ENCODE data around the gene TRABD2B. TPM values are rescaled to one million over a fixed set of nuclear protein-coding genes. Genes with fewer than 3 reads are reported as not detected.

The TRABD2B gene
- total and polyA plus RNA-seq, 2 donors (not counting 1 experiment from before 2014, with no cell fraction given), result under 0.01 TPM; not detected in 1

- Histone ChIP-seq H3K79me2 (ENCODE audit: control insufficient read depth, insufficient read depth, low read length) (no peaks in the 10 kb centered on the region), H3K36me3 (ENCODE audit: control insufficient read depth, insufficient read depth, low read length) (no peaks in the 10 kb centered on the region), H3K27me3 (ENCODE audit: control insufficient read depth, insufficient read depth, low read length) (no peaks in the 10 kb centered on the region), H3K4me1 (ENCODE audit: control insufficient read depth, extremely low read depth, insufficient read depth, low read length) (no peaks in the 10 kb centered on the region), H2AFZ (ENCODE audit: low read length) (no peak overlapping the region), H3K27ac (ENCODE audit: insufficient read depth, low read length) (no peak overlapping the region), H3K9me3 (ENCODE audit: control insufficient read depth, insufficient read depth, low read depth, low read length) (no peaks in the 10 kb centered on the region), H3K9ac (ENCODE audit: insufficient read depth, low read length) (no peak overlapping the region), H4K20me1 (ENCODE audit: control insufficient read depth, extremely low read depth, insufficient read depth, low read length) (no peaks in the 10 kb centered on the region), H3K4me2 (ENCODE audit: extremely low read depth, insufficient read depth, low read length) (no peak overlapping the region), H3K4me3 (replicated peaks in 1 of 4; ENCODE audit: control extremely low read depth in 1 of 4, insufficient read depth in 1 of 4, low read depth in 3 of 4, low read length in 4 of 4) (no peak overlapping the region)
- TF ChIP-seq CTCF (conservative IDR thresholded peaks at IDR 0.05 in 1 of 2, IDR thresholded peaks at IDR 0.05 in 1 of 2; ENCODE audit: low read depth in 1 of 2, low read length in 2 of 2) (no peak), EZH2 (IDR thresholded peaks at IDR 0.05; ENCODE audit: low read length, missing control alignments) (no peak)
- no peak for DNase-seq (ENCODE audit: low read depth in 2 of 2)
These were observed 128.9 kb downstream of the TRABD2B start for GRCh38 chr1:47868348-47868676.

GRCh38 chr1:47867438-47868347 is 129.5 kb downstream of the TRABD2B start:
- no peaks in the 10 kb centered on the region for H3K79me2 ChIP-seq (ENCODE audit: control insufficient read depth, insufficient read depth, low read length)
- H3K9ac ChIP-seq (ENCODE audit: insufficient read depth, low read length), result no peak overlapping the region
- H3K27me3 ChIP-seq (ENCODE audit: control insufficient read depth, insufficient read depth, low read length), result no peaks in the 10 kb centered on the region
- no peak for TF ChIP-seq EZH2 (IDR thresholded peaks at IDR 0.05; ENCODE audit: low read length, missing control alignments)
- no peak for TF ChIP-seq CTCF (conservative IDR thresholded peaks at IDR 0.05 in 1 of 2, IDR thresholded peaks at IDR 0.05 in 1 of 2; ENCODE audit: low read depth in 1 of 2, low read length in 2 of 2)
- no peaks in the 10 kb centered on the region for H3K4me1 ChIP-seq (ENCODE audit: control insufficient read depth, extremely low read depth, insufficient read depth, low read length)
- H4K20me1 ChIP-seq (ENCODE audit: control insufficient read depth, extremely low read depth, insufficient read depth, low read length), result no peaks in the 10 kb centered on the region
- no peaks in the 10 kb centered on the region for H3K9me3 ChIP-seq (ENCODE audit: control insufficient read depth, insufficient read depth, low read depth, low read length)
- no peak for DNase-seq (ENCODE audit: low read depth in 2 of 2)
- no peak overlapping the region for H3K4me3 ChIP-seq (replicated peaks in 1 of 4; ENCODE audit: control extremely low read depth in 1 of 4, insufficient read depth in 1 of 4, low read depth in 3 of 4, low read length in 4 of 4)
- H2AFZ ChIP-seq (ENCODE audit: low read length), result no peak overlapping the region
- no peak overlapping the region for H3K4me2 ChIP-seq (ENCODE audit: extremely low read depth, insufficient read depth, low read length)
- no peak overlapping the region for H3K27ac ChIP-seq (ENCODE audit: insufficient read depth, low read length)
- H3K36me3 ChIP-seq (ENCODE audit: control insufficient read depth, insufficient read depth, low read length), result no peaks in the 10 kb centered on the region

- no peaks in the 10 kb centered on the region for H3K79me2 ChIP-seq (ENCODE audit: control insufficient read depth, insufficient read depth, low read length)
- H3K36me3 ChIP-seq (ENCODE audit: control insufficient read depth, insufficient read depth, low read length), result no peaks in the 10 kb centered on the region
- no peak overlapping the region for H3K4me3 ChIP-seq (replicated peaks in 1 of 4; ENCODE audit: control extremely low read depth in 1 of 4, insufficient read depth in 1 of 4, low read depth in 3 of 4, low read length in 4 of 4)
- no peaks in the 10 kb centered on the region for H4K20me1 ChIP-seq (ENCODE audit: control insufficient read depth, extremely low read depth, insufficient read depth, low read length)
- H3K4me1 ChIP-seq (ENCODE audit: control insufficient read depth, extremely low read depth, insufficient read depth, low read length), result no peaks in the 10 kb centered on the region
- H3K9me3 ChIP-seq (ENCODE audit: control insufficient read depth, insufficient read depth, low read depth, low read length), result no peaks in the 10 kb centered on the region
- H3K27ac ChIP-seq (ENCODE audit: insufficient read depth, low read length), result no peak overlapping the region
- TF ChIP-seq CTCF (conservative IDR thresholded peaks at IDR 0.05 in 1 of 2, IDR thresholded peaks at IDR 0.05 in 1 of 2; ENCODE audit: low read depth in 1 of 2, low read length in 2 of 2), result no peak
- TF ChIP-seq EZH2 (IDR thresholded peaks at IDR 0.05; ENCODE audit: low read length, missing control alignments), result no peak
- no peak overlapping the region for H3K9ac ChIP-seq (ENCODE audit: insufficient read depth, low read length)
- no peak overlapping the region for H3K4me2 ChIP-seq (ENCODE audit: extremely low read depth, insufficient read depth, low read length)
- no peak overlapping the region for H2AFZ ChIP-seq (ENCODE audit: low read length)
- H3K27me3 ChIP-seq (ENCODE audit: control insufficient read depth, insufficient read depth, low read length), result no peaks in the 10 kb centered on the region
- no peak for DNase-seq (ENCODE audit: low read depth in 2 of 2)
These were observed 130.4 kb downstream of the TRABD2B start for GRCh38 chr1:47866601-47867437.
